Cardiac septum (tissue), 1 donor: ENCODE results near the gene IL22RA1. TPM values are rescaled to one million over a fixed set of nuclear protein-coding genes. Genes with fewer than 3 reads are reported as not detected.
A peak's percentile ranks its signal among the peaks of the same experiment; 100 is the strongest.

Source experiments
- DNase-seq: peaks from one replicate; pipeline ENCODE4 v3.0.0-alpha.2; 2020; ENCODE audit warnings: low spot score
- intact Hi-C: fragments of 100-400 bp; cut with DNase I; formaldehyde crosslinking; loops from one replicate; pipeline ENCODE4 v1.14.0; 2022
- total RNA-seq: library from RNA; stranded (reverse); fragmentation: NEBNext Ultra II Directional; extraction: Animal tissue kit (Norgen Biotek cat#: 25700); gene quantifications from one replicate; pipeline ENCODE4 v1.2.1, GENCODE V29; 2021
- donor health status: DM: no; HTN: no; CAD: no.

IL22RA1 gene
- total RNA-seq, 1 donor from 2014 or later = 0.35 TPM

- intact Hi-C loops = no loop called here
- peak; percentile 57 for DNase-seq
Measured at GRCh38 chr1:24169286-24169685, 26.3 kb upstream of the IL22RA1 start.

DNA sequence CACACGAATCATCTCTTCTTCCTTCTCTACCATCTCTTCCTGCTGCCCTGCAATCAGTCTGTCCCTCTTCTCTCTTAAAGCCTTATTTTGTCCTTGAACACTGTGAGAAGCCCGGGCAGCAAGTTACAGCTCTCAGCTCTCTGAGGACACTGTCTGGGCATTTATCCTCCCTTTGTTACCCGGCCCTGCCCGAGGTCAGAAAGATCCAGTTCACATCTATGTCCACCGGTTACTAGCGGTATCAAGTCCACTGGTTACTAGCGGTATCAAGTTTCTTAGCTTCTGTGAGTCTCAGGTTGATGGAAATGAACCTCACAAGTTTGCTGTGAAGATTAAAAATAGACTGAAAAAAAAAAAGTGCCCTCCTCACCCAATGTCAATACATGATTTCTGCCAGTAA is 25.3 kb upstream of the IL22RA1 start:
- DNase-seq = no peak
- intact Hi-C loops = no loop called here

GRCh38 chr1:24167008-24167407 is 24.1 kb upstream of the IL22RA1 start:
- DNase-seq = peak; percentile 47
- intact Hi-C loops = no loop called here

GRCh38 chr1:24165500-24165899 is 22.6 kb upstream of the IL22RA1 start:
- intact Hi-C loops = no loop called here
- DNase-seq = peak; percentile 35

DNA sequence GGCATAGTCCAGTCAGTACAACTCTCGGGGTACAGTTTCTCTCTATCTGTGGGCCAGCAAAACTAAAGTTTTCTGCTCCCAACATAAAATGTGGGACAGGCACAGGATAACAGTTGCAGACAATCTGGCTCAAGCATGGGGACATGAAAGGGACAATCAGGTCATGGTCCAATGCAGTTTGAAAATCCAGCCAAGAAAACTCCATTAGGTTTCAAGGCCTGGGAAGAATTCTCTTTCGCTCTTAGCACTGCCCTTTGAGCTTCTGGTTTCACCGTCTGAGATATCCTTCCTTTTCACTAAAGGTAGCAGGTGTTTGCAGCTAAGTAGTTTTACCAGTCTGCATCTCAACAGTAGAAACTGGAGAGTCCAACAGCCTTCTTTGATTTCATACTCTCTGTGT is 21.1 kb upstream of the IL22RA1 start:
- no peak for DNase-seq

GRCh38 chr1:24162201-24162600 is 19.3 kb upstream of the IL22RA1 start:
- DNase-seq = no peak

More for the DNA sequence above, 21.1 kb upstream of the IL22RA1 start:
- intact Hi-C loops = no loop called here

GRCh38 chr1:24161270-24161669 is 18.3 kb upstream of the IL22RA1 start:
- intact Hi-C loops = no loop called here
- DNase-seq = peak; percentile 33

More at GRCh38 chr1:24162201-24162600, 19.3 kb upstream of the IL22RA1 start:
- intact Hi-C loops = no loop called here

- peak; percentile 51 for DNase-seq
- intact Hi-C loops = no loop called here
Measured at GRCh38 chr1:24159366-24159765, 16.4 kb upstream of the IL22RA1 start.

DNA sequence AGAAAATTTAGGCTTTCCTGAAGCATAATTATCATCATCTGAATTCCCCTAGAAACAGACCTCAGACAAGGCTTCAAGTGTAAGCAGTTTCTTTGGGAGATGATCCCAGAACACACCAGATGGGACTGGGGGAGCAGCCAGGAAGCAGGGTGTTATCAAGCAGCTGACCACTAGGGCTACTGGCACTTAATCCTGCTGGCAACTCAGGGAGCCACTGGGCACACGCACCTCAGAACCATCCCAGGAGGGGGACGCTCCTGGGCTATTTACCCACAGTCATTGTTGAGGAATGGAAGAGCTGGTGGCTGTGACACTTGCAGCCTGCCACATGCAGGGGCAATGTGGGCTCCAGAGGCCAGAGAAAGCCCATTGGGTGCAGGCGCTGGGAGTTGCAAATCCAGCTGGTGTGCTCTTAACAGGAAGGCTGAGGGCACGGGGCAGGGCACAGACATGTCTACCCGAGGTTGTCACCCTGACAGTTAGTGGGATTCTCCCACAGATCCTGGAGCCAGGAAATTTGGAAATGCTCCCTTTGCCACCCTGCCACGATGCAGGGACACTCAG is 15.1 kb upstream of the IL22RA1 start:
- peak; percentile 33 for DNase-seq
- intact Hi-C loops = no loop called here

DNA sequence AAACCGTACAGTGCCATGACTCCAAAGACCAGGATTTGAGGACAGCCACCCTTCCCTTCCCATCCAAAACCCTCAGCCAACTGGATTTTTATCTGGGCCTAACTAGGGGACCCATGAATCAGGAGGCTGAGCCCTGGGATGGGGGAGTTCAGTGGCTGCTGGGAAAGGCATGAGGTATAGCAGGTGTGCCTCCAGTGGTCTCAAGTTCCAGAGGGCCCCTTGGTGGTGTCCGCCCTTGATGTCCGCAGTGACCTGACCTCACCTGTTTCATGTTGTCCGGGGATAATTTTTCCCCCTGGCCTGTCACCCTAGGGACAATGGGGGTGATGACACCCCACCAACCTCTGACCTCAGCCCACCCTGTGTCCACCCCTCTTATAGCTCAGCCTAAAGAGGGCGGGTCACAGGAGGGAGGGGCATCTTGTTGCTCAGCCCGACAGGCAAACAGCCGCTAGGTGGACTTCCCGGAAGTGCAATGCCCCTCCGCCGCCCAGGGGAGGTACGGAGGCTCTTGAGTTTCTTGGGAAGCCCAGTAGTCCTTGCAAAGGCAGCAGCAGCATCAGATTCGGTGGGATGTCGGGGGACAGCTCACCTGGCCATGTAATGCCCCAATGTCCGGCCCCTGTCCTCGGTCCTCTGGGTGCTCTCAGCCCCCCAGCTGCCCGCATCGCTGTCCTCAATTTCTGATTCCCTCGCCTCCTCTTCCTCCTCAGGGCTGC is 13.8 kb upstream of the IL22RA1 start:
- intact Hi-C loops = no loop called here
- DNase-seq = peak; percentile 66

DNA sequence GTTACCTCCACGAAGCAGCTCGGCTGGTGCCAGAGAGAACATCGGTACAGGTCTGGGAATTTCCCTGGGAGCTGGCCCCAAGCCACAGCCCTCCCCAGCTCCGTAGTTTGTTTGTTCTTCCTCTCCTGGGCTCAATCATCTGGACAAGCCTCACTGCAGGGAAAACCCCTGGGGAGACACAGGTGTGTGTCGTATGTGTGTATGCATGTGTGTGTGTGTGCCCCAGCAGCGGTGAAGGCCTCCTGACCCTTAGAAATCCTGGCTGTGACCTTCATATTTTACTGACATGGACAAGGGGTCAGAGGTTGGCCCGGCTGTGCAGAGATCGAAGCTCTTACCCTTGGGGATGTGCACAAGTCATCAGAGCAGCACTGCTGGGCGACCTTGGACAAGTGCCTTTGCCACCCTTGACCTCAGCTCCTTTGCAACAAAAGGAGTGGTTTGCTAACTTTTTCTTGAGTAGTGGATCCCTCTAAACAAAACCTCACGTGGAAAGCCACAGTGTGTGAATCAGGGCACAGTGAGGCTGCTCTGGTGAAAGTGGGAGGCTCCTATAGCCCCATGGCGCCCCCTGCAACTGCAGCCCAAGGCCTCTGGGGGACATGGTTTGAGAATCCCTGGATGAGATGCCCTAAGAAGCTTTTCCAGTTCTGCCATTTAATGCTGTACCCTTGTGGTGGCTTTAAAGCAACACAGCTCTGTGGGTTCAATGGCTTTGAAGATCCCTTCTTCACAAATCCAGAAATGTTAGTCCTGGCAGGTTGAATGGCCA is 12.3 kb upstream of the IL22RA1 start:
- DNase-seq = peak; percentile 60
- intact Hi-C loops = no loop called here

DNA sequence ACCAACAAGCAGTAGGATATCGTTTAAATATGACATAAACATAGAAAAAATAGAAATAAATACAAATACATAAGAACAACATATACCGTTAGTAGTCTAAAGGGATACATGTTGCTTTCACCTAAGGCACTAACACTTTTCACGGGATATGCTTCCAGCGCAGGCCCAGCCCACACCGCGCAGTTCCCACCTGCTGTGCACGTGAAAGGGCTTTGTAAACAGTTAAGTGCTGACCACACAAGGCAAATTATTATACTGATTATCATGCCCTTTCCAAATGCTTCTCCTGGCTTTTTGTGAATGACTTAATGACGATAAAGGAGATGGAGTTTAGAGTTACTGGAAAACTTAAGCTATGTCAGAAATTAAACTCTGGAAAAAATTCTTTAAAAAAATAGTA is 11.3 kb upstream of the IL22RA1 start:
- intact Hi-C loops = loop anchor here (5.0 kb wide), 2 partner anchors 82 to 238 kb away; no protein-coding TSS in a partner anchor
- DNase-seq = no peak

- intact Hi-C loops = loop anchor here (5.0 kb wide), 2 partner anchors 81 to 239 kb away; no protein-coding TSS in a partner anchor
- no peak for DNase-seq
Measured at GRCh38 chr1:24152631-24153494, 9.9 kb upstream of the IL22RA1 start.

DNA sequence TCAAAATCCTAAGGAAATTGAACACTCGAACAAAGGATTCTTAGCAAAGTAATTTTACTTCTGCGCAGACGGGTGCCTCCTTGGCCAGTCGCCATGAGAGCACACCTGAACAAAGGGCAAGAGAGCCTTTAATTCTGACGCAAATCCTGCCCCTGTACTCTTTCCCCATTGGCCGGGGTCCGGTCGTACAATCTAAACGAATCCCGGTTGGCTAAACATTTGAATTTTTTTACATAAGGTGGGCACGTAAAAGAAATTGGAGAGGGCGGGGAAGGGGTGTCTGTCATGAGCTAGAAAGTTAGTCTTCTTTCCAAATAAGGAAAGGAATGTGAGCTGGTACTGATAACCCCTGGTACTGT is 8.2 kb upstream of the IL22RA1 start:
- no peak for DNase-seq
- intact Hi-C loops = loop anchor here (5.0 kb wide), 2 partner anchors 79 to 241 kb away; no protein-coding TSS in a partner anchor

DNA sequence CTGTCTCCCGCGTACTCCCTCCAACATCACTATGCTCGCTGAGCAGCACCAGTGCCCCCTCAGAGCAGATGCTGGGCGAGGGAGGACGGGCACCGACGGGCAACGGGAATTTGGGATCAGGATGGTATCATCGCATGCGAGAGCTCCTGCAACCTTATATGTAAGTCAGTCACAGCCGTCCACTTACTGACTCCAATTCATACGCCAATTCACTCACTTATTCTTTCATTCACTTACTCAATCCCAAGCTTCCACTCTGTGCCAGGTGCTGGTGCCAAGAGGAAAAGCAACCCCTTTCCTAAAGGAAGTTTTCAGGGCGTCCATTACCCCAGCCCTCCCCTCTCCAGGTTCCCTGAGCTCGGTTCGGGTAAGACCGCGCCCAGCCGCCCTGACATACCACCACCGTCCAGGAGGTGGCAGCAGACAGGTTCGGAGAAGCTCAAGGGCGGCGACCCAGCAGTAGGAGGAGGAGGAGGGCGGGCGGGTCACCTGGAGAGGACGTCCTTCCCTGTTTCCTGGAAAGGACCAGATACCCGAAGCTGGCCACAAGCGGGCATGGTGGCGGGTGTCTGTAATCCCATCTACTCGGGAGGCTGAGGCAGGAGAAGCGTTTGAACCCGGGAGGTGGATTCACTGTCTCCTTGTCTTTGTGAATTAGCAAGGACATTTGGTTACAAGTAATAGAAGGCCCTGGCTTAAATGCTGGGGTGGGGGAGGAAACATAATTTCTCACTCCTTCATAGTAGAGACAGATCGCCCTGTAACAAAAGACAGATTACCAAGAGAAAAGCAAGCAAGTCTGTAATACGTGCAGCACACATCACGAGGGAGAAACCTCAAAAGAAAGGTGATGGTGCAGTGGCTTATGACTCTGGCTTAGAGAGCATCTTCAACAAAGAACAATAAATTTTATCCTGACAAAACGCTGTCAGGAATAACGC is 7.6 kb upstream of the IL22RA1 start:
- intact Hi-C loops = loop anchor here (5.0 kb wide), 2 partner anchors 78 to 242 kb away; no protein-coding TSS in a partner anchor
- peak; percentile 95 for DNase-seq

- peak; percentile 72 for DNase-seq
- intact Hi-C loops = loop anchor here (5.0 kb wide), 2 partner anchors 78 to 242 kb away; no protein-coding TSS in a partner anchor
Measured at GRCh38 chr1:24149866-24150233, 6.9 kb upstream of the IL22RA1 start.

GRCh38 chr1:24147816-24148215 is 4.9 kb upstream of the IL22RA1 start:
- intact Hi-C loops = no loop called here

DNA sequence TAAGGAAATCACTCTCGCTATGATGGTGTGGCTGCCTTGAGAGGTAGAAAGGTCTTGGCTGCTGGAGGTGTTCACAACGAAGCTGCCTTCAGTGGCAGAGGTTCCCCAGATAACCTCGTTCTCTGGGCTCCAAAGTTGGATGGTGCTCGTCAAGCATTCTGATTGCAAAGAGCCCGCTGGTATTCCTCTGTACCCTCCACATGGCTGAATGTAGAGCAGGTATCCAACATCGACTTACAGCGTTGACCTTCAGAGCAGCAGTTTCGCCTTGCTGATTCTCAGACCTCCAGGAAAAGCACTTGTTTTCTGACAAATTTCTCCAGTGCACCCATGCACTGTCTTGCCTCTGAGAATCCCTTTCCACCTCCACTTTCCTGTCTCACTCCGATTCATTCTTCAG is 4.3 kb upstream of the IL22RA1 start:
- intact Hi-C loops = no loop called here
- peak; percentile 12 for DNase-seq

More at GRCh38 chr1:24147816-24148215, 4.9 kb upstream of the IL22RA1 start:
- DNase-seq = peak; percentile 41
